GDM1 (cell line): ENCODE data around the gene MAGEC2.

Experiments used
- DNase-seq: peaks from one replicate; lab custom pipeline; 2025; lab: John Stamatoyannopoulos, UW

MAGEC2 gene

DNA sequence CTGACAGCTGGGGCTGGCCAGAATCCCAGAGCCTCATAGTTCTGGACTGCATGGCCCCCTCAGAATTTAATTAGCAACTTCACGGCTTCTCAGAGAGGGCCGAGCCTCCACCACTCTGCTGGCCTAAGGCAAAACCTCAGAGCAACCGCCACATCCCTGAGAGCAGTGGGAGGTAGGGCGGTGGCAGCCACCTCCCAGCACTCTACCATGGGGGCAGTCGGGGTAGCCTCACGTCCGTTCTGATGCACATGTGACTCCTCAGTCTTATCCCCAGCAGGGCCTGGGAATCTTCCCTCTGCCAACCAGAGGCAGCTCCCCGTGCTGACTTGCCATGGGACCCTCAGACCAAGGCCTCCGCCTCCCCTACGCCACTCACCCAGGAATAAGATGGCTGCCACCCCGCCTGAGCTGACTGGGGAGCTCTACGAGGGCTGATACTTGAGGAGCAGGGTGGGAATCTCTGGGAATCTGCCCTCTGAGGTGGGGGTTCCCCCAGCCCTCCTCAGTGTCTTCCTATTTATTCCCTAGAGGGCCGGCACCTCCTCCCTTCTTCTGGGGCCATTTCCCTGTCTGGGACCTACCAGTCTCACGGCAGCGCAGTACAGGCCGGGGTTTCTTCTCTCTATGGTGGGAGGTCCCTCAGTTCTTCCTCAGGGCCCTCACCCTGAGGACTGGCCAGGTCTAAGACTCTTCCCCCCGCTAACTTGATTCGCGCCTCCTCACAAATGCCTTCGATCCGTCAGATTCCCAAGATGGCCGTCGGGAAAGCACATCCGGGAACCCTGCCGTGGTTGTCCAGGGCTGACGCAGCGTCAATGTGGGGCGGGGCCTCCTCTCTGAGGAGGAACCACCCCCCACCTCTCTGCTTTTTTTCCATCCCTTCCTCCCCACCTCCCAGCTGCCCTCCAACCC lies at the start of gene MAGEC2:
Gene MAGEC2 (minus strand): TSS at position 769 of the 912 bp plus-strand sequence. CDS start 1,303 bp downstream, outside the sequence.
- DNase-seq: no peak

DNA sequence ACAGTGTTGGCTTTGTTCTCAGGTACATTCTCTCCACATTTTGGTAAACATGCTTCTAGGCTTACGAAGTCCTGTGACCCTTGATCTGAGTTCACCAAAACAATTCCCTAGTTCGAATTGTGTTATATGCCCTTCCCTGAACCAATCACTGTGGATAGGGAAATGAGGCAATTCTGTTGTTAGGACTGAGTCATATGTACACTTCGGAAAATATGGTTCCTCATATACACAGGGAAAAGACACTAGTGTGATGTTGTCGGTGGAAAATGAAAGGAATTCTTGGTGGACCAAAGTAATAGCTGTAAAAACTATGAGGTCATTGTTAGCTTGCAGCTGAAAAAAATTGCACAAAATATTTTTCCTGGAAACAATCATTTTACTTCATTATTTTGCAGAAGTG lies 46.6 kb upstream of the MAGEC2 start:
- no peak for DNase-seq

GRCh38 chrX:142251202-142251601 lies 46.1 kb upstream of the MAGEC2 start:
- DNase-seq: no peak

GRCh38 chrX:142250502-142250901 lies 45.4 kb upstream of the MAGEC2 start:
- DNase-seq: no peak

GRCh38 chrX:142249721-142250120 lies 44.6 kb upstream of the MAGEC2 start:
- no peak for DNase-seq

- DNase-seq: no peak
Observed at GRCh38 chrX:142244568-142244967, 39.5 kb upstream of the MAGEC2 start.

DNA sequence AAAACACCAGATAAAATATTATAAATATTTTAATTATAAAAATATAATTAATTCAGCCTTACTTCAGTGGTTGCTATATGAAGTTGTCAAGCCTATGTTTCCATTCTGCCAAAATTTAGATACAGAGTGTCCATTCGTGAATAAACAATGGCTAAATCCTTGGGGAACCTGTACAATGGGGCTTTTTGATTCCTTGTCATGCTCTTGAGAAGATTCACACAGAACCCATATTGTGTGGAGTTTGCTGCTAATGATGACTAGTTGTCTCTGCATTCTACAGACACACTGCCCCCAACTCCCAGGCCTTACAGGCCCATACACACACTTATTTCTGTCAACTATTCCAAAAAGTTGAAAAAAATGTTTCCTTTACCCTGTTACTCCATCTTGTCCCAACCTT lies 33.4 kb upstream of the MAGEC2 start:
- no peak for DNase-seq

- no peak for DNase-seq
Observed at GRCh38 chrX:142233400-142233799, 28.3 kb upstream of the MAGEC2 start.

GRCh38 chrX:142214081-142214480 lies 9.0 kb upstream of the MAGEC2 start:
- no peak for DNase-seq

DNA sequence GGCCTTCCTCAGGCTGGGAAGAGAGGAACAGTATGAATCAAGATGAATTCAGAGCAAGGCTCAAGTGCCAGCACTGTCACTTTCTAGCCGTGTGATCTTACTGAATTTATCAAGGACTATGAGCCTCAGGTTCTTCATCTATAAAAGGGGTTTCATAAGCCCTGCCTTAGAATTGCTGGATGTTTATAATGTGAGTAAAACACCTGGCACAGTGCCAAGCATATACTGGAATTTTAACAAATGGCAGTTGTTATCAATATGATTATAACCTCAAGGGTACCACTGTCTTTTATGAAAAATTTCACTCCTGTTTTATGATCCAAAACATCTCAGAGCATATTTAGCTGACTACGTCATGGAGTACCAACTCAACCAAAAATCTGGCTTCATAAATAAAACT lies 4.0 kb downstream of the MAGEC2 start:
- no peak for DNase-seq

GRCh38 chrX:142186103-142186502 lies 19.0 kb downstream of the MAGEC2 start:
- no peak for DNase-seq

- DNase-seq: no peak
Observed at GRCh38 chrX:142184756-142185602, 20.1 kb downstream of the MAGEC2 start.

- no peak for DNase-seq
Observed at GRCh38 chrX:142156567-142156966, 48.5 kb downstream of the MAGEC2 start.
